PC-3 (cell line): ENCODE data around the gene STT3A. TPM values are rescaled to one million over a fixed set of nuclear protein-coding genes. Genes with fewer than 3 reads are reported as not detected.

Experiments used
- ATAC-seq: fragments of 200-7000 bp; cut with Tn5 transposase; 2 replicates; pipeline ENCODE4 v1.9.1; 2020; ENCODE audit warnings: mild to moderate bottlenecking, moderate library complexity
- BruUV-seq: library from RNA; stranded (reverse); fragments of 400-500 nt; replicated peaks from 2 replicates; lab custom pipeline; 2021; lab: Mats Ljungman, UMichigan
- CTCF ChIA-PET: fragments of 300-600 bp; sonication (Branson Sonifier 250); formaldehyde crosslinking; loops from one replicate; lab custom pipeline; 2022; ENCODE audit warnings: antibody characterized with exemption; lab: Charles Lee
- POLR2A ChIA-PET: fragments of 300-600 bp; sonication (Branson Sonifier 250); formaldehyde crosslinking; loops from one replicate; lab custom pipeline; 2022; ENCODE audit warnings: antibody characterized with exemption; ENCODE audit not compliant: unreplicated experiment; lab: Charles Lee
- DNase-seq: peaks from one replicate; pipeline ENCODE4 v3.0.0-alpha.2; 2015
- H2AFZ ChIP-seq: fragments of 300-600 bp; sonication (generic); 2 replicates; pipeline ENCODE4 v1.6.0; 2016; ENCODE audit warnings: antibody characterized with exemption, low read length
- H3F3A ChIP-seq: fragments of 300-600 bp; sonication (generic); one replicate; pipeline ENCODE4 v1.6.0; 2017; ENCODE audit warnings: antibody characterized with exemption, low read length, control low read depth, mild to moderate bottlenecking; ENCODE audit not compliant: unreplicated experiment
- H3K27ac ChIP-seq: fragments of 300-600 bp; sonication (generic); 2 replicates; pipeline ENCODE4 v1.5.1; 2016; ENCODE audit warnings: mild to moderate bottlenecking, low read length
- H3K27me3 ChIP-seq: fragments of 300-600 bp; sonication (generic); 2 replicates; pipeline ENCODE4 v1.6.1; 2016; ENCODE audit warnings: low read length, mixed read lengths
- H3K36me3 ChIP-seq: fragments of 300-600 bp; sonication (generic); 2 replicates; pipeline ENCODE4 v1.6.1; 2016; ENCODE audit warnings: low read depth, mixed run types, low read length, mixed read lengths
- H3K4me1 ChIP-seq: fragments of 300-600 bp; sonication (generic); 2 replicates; pipeline ENCODE4 v1.5.1; 2016; ENCODE audit warnings: low read length; ENCODE audit not compliant: insufficient read depth
- H3K4me2 ChIP-seq: fragments of 300-600 bp; sonication (generic); 2 replicates; pipeline ENCODE4 v1.6.0; 2016; ENCODE audit warnings: low read length
- H3K4me3 ChIP-seq: fragments of 300-600 bp; sonication (generic); 2 replicates; pipeline ENCODE4 v1.5.1; 2016; ENCODE audit warnings: mild to moderate bottlenecking, low read length, mixed read lengths
- H3K79me2 ChIP-seq: fragments of 300-600 bp; sonication (generic); 2 replicates; pipeline ENCODE4 v1.6.1; 2017; ENCODE audit warnings: low read length, mixed read lengths
- H3K9ac ChIP-seq: fragments of 300-600 bp; sonication (generic); 2 replicates; pipeline ENCODE4 v1.6.0; 2016; ENCODE audit warnings: mild to moderate bottlenecking, low read length
- H3K9me2 ChIP-seq: fragments of 300-600 bp; sonication (generic); replicated peaks from 2 replicates; pipeline ENCODE4 v1.6.1; 2016; ENCODE audit warnings: mixed run types, low read length, mixed read lengths
- H3K9me3 ChIP-seq: fragments of 300-600 bp; sonication (generic); 2 replicates; pipeline ENCODE4 v1.6.1; 2016; ENCODE audit warnings: low read length, mixed read lengths
- H4K20me1 ChIP-seq: fragments of 300-600 bp; sonication (generic); 2 replicates; pipeline ENCODE4 v1.6.1; 2016; ENCODE audit warnings: low read length, mixed read lengths
- CTCF ChIP-seq: fragments of 300-600 bp; sonication (generic); conservative IDR thresholded peaks from 2 replicates; pipeline ENCODE4 v1.5.1; 2017; ENCODE audit warnings: antibody characterized with exemption, low read depth, mild to moderate bottlenecking, low read length
- EZH2 ChIP-seq: fragments of 300-600 bp; sonication (generic); IDR thresholded peaks from one replicate; pipeline ENCODE4 v1.6.1; 2017; ENCODE audit warnings: antibody characterized with exemption, mild to moderate bottlenecking, low read length; ENCODE audit not compliant: unreplicated experiment
- EZH2phosphoT487 ChIP-seq: fragments of 300-600 bp; sonication (generic); IDR thresholded peaks from 2 replicates; pipeline ENCODE4 v1.6.1; 2018; ENCODE audit warnings: mild to moderate bottlenecking, antibody characterized with exemption, low read length, borderline replicate concordance
- intact Hi-C: fragments of 100-400 bp; cut with micrococcal nuclease; formaldehyde crosslinking; loops from 2 replicates; pipeline ENCODE4 v1.9.0; 2023
- total RNA-seq: library from RNA; depleted of rRNA; stranded (reverse); fragments of >200 nt; gene quantifications from 2 replicates; pipeline ENCODE4 v1.2.3, GENCODE V29; 2014

Gene STT3A
- total RNA-seq, 1 experiment from 2014 or later, result 182 TPM

- no peaks in the 10 kb centered on the region for H3K9me2 ChIP-seq
- no peaks in the 10 kb centered on the region for H3K9me3 ChIP-seq
- DNase-seq, result no peak
- peaks cover 31% of the 10 kb centered on the region for H3K36me3 ChIP-seq
- no peaks in the 10 kb centered on the region for H3K27me3 ChIP-seq
- no peak for ATAC-seq
- H3K4me2 ChIP-seq, result peak within 1 kb of the TSS; percentile 92
- ChIA-PET CTCF (no interaction called here), POLR2A (interaction anchor here (0.6 kb wide), 1 partner anchor 263 kb away, joined by 4 read pairs; the partner anchor contains the start of gene HYLS1)
- no peaks in the 10 kb centered on the region for H4K20me1 ChIP-seq
- no TSS peak for BruUV-seq
- peaks cover 34% of the 10 kb centered on the region for H3K4me1 ChIP-seq
- no peak for TF ChIP-seq CTCF
- no peak for TF ChIP-seq EZH2phosphoT487
- no peak for TF ChIP-seq EZH2
- H3K27ac ChIP-seq, result peak within 1 kb of the TSS; percentile 89
- intact Hi-C loops, result loop anchor here (1.0 to 5.0 kb wide), 2 partner anchors 32 to 263 kb away; partner anchors contain the start of genes HYLS1 and STT3A
- H3K79me2 ChIP-seq, result peaks cover 26% of the 10 kb centered on the region
- H2AFZ ChIP-seq, result peak within 1 kb of the TSS; percentile 81
- peak within 1 kb of the TSS; percentile 80 for H3K4me3 ChIP-seq
- peaks cover 3% of the 10 kb centered on the region for H3F3A ChIP-seq
- peak within 1 kb of the TSS; percentile 89 for H3K9ac ChIP-seq
These were observed 32.1 kb downstream of the STT3A start, which contains the start of gene CHEK1 for GRCh38 chr11:125624756-125625213. Gene CHEK1, plus strand, starts transcription at chr11:125625163. Its CDS starts 1,606 bp downstream, at chr11:125626769.

DNA sequence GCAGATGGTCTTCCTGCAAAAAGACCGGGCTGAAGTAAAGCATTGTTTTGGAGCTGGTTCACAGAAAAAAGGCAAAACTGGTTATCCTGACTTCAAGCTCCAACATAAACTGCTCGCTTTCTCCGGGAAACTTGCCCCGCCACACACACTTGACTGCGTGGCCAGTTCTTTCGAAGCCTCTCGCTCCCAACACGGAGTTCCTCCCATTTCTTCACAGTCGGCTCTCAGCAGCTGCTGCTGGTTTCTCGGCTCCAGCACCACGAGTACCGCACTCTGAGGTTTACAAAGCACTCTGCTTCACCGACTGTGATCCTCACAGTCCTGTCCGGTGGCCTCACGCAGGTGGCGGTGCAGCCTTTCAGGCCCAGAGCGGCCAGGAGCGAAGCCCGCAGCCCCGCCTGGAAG is 32.6 kb downstream of the STT3A start:
- BruUV-seq, result TSS peak; percentile 93

More for the DNA sequence above, 32.6 kb downstream of the STT3A start:
- H3F3A ChIP-seq, result peaks cover 3% of the 10 kb centered on the region
- H2AFZ ChIP-seq, result peak overlapping the region; percentile 81
- peaks cover 34% of the 10 kb centered on the region for H3K4me1 ChIP-seq
- peaks cover 31% of the 10 kb centered on the region for H3K36me3 ChIP-seq
- H3K4me3 ChIP-seq, result peak overlapping the region; percentile 80
- H3K27ac ChIP-seq, result peak overlapping the region; percentile 89
- ATAC-seq, result peak; percentile 12; the same call in 1 of the 2 replicates
- H3K9me3 ChIP-seq, result no peaks in the 10 kb centered on the region
- H3K9ac ChIP-seq, result peak overlapping the region; percentile 89
- no peak for TF ChIP-seq EZH2
- no peak for TF ChIP-seq CTCF
- TF ChIP-seq EZH2phosphoT487, result no peak
- intact Hi-C loops, result loop anchor here (1.0 to 5.0 kb wide), 2 partner anchors 33 to 262 kb away; partner anchors contain the start of genes HYLS1 and STT3A
- H3K4me2 ChIP-seq, result peak overlapping the region; percentile 92
- no peaks in the 10 kb centered on the region for H4K20me1 ChIP-seq
- POLR2A ChIA-PET, result interaction anchor here (0.6 kb wide), 1 partner anchor 262 kb away, joined by 4 read pairs; the partner anchor contains the start of gene HYLS1
- no peaks in the 10 kb centered on the region for H3K9me2 ChIP-seq
- no peak for DNase-seq
- peaks cover 26% of the 10 kb centered on the region for H3K79me2 ChIP-seq
- no peaks in the 10 kb centered on the region for H3K27me3 ChIP-seq
- CTCF ChIA-PET, result no interaction called here
